SK-N-SH treated with all-trans-retinoic acid at 6 μM for 48 hours (cell line): Measurements from ENCODE around the gene ABCC11.

Experiments used
- OSR1 ChIP-seq: fragments of 250-450 bp; sonication (Bioruptor Pico); IDR thresholded peaks from 2 replicates; pipeline ENCODE4 v1.8.0; 2022; ENCODE audit warnings: moderate library complexity, mild to moderate bottlenecking, inconsistent platforms
- RARB ChIP-seq: fragments of 250-450 bp; sonication (Bioruptor Pico); IDR thresholded peaks from 2 replicates; pipeline ENCODE4 v1.8.0; 2021; ENCODE audit warnings: mild to moderate bottlenecking, moderate library complexity

DNA sequence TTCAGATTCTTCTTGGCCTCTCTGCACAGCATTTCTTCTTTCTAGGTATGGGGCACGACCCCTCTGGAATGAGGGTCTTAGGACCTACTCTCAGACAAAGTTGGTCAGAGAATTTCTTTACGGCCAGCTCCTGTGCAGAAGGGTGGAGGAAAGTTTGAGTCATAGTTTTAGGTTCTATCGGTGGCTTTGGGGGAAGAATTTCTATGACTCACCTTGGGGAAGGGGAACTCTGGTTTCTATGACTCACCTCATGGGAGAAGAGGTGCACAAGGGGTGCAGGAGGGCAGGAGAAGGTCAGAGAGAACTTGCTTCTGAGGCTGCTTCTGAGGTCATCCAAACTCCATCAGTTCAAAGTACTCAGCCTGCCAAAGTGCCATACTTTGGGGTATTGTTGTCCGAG lies 89.0 kb downstream of the ABCC11 start:
- no peak for TF ChIP-seq RARB
- TF ChIP-seq OSR1 (CRISPR knock-in tag) = no peak; the same call in 1 of the 2 replicates
